Activated effector memory CD4-positive, alpha-beta T cell treated with Interleukin-2 at 50 U/mL for 16 hours (primary cell): ENCODE results near the gene SCRG1.

Experiments
- DNase-seq: peaks from one replicate; pipeline ENCODE4 v3.0.0-alpha.2; 2020

SCRG1 gene

DNA sequence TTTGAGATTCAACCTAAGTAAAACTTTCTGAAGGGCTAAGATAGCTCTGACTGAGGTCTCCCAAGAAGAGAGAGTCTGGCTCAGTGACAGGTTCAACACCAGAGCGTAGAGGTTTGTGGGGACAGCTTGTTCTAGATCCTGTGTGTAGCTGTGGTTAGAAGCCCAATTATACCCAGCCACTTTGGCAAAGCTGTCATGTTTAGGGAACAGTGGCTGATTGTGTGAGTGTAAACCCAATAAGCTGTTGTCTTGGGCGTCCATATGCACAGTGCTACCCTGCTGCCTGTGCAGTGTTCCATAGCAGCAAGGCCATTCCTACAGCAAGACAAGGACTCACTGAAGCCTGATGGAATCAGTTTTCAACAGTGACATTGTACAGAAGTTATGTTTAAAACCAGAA lies 11.2 kb upstream of the SCRG1 start:
- DNase-seq, result no peak

DNA sequence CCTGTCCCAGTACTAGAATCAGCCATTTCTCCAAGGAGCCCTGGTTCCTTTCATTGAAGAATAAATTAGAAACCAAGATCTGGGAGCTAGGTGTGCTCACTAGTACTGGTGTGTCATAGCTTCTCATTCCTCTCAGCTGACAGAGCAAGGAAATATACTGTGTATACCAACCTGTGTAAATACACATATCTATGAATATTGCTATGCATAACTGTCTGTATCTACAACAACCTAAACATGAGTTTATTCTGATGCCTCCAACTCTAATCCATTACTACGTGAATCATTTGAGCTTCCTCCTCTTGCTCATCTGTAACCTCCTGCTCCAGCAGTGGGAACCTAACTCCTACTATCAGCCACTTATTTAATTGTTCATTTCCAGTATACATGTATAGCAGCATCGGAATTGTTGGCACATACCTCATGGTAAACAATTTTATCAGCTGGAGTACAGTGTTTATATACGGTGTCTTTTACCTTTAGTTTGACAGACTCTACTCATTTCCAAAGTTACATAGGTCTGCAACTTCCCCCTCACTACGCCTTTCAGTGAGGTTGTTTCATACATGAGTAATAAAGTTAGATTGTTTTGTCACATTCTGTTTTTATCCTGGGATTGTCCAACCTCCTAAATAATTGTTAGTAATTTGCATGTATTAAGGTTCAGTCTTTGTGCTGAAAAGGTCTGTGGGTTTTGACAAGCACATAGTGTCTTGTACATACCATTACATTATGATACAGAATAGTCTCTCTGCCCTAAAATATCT lies 7.1 kb upstream of the SCRG1 start:
- DNase-seq, result no peak

DNA sequence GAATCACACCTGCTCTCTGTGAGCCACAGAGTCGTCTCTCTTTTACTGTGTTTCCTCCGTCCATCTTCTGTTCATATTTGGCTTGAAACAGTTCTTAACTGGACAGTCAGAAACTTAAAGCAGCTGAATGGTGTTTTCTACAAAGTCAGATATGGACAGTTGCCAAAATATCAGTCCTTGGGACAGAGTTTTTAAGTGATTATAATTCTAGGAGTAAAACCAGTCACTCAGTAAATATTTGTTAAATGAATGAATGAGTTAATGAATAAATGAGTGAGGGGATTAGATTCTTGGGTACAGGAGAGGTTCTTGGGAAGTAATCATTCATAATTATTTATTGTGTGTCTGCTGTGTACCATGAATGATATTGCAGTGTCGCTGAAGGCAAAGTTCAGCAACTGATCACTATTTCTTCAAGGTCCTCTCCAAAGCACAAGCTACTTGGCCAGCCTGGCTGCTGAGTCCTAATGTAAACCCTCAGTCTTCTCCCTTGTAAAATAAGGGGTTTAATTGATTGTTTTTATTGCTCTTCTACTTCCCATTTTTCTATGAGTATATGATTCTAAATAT lies 5.5 kb upstream of the SCRG1 start:
- DNase-seq, result no peak

DNA sequence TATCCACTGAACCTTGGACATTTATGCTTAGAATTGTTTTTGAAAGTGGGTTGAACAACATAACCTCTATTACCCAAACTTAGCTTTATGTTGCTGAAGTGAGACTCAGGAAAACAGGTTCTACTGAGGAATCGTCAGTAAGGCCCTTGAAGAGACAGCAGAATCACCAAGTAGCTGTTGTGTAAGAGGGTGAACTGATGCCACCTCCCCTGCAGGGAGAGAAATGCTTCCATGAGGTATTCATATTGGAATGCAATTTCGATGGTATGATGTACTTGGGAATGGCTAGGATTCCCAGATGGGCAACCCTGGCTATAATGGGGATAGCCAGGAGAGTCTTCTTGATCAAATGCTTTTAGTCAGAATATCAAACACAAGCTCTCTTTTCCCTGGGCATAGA lies 4.1 kb upstream of the SCRG1 start:
- no peak for DNase-seq

DNA sequence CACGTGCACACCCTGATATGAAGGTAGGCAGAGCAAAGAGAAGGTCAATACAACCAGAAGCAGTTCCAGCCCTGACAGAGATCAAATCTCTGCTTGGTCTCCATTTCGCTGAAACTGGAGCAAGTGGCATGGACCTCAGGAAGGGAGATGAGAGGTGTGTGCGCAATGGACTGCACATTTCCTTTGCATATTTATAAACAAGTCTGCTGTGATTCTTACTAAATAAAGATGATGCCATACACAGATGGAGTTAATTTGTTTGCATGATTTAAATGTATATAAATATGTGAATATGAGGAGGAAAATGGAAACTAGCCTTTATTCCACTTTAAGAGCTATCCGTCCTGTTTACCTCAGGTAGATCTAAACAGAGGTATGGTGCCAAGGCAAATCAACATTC lies 2.1 kb upstream of the SCRG1 start:
- DNase-seq, result no peak

DNA sequence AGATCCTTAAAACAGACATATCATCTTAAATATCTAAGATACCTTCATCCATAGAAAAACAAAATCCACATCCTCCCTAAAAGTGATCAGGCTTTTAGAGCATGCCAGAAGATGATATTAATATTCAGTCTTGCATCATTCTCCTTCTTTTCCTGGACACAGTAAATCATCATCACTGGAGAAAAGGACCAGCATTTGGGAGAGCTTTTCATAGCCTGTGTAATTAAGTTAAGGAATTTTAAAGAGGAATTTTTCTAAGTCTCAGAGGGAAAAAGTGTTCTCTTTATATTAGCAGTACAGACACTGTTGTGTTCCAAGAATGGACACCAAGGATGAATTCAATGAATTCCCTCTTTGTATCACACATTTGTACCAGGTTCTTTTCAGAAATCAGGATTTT lies 696 bp downstream of the SCRG1 start:
- no peak for DNase-seq

DNA sequence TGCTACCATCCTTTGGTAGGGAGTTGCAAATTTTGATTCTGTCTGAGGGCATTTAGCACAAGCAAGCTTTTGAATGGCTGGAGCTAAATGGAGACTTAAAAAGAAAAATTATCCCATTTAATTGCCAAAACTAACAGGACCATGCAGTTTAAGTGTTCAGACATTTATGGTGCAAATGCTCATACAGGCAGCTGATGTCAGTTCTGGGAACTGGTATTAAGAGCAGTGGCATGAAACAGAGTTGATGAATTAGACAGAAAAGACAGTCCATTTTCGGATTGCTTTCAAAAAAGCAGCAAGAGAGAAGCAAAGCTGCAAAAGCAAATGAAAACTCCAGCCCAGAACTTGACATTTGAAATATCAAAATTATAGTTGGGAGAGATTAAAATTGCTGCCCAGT lies 1.3 kb downstream of the SCRG1 start:
- DNase-seq, result no peak

DNA sequence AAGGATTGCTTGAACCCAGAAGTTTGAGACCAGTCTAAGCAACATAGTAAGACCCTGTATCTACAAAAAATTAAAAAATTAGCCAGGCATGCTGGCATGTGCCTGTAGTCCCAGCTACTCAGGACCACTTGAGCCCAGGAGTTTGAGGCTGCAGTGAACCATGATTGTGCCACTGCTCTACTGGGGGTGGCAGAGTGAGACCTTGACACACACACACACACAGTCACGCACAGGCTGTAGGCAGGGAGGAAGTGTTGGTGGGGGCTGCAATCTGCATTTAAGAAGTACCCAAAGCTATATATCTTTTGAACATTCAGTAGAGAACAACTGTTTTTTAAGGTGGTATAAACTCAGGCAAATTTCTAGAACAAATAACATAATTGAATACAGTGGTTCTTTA lies 7.2 kb downstream of the SCRG1 start:
- no peak for DNase-seq

DNA sequence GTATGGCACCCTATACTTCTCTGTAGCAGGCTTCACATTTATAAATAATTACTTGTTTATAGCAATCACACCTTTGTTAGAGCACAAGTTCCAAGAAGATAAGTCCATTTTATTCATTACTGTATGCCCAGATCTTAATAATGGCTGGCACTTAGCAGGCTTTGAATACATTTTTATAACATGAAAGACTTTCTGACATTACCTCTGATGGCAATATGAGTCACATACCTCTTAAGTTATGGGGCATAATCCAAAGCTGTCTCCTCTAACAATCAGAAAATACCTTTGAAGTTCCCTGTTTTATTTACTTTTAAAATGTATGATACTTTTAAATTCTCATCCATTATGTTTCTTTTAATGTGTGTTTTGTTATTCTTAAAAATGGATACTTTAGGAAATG lies 12.2 kb downstream of the SCRG1 start:
- DNase-seq, result no peak

DNA sequence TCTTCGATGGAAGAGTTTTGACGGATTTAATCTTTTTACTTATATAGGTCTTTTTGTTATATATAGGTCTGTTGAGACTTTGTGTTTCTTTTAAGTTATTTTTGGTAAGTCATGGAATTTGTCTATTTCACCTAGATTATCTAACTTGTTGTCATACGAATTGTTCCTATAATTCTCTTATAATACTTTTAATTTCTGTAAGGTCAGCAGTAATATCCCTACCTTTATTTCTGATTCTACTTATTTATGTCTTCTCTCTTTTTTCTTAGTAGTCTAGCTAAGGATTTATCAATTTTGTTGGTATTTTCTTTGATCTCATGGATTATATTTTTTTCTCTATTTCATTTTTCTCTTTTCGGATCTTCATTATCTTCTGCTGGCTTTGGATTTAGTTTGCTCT lies 16.6 kb downstream of the SCRG1 start:
- DNase-seq, result no peak

DNA sequence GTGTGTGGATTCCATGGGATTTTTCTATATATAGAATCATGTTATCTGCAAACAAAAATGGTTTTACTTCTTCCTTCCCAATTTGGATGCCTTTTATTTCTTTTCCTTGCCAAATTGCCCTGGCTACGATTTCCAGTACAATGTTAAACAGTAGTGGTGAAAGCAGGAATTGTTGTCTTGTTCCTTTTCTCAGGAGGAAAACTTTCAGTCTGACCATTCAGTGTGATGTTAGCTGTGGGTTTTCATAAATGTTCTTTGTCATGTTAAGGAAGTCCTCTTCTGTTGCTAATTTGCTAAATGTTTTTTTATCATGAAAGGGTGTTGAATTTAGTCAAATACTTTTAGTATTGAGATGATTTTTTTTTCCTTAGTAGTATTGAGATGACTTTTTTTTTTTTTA lies 17.3 kb downstream of the SCRG1 start:
- DNase-seq, result no peak

DNA sequence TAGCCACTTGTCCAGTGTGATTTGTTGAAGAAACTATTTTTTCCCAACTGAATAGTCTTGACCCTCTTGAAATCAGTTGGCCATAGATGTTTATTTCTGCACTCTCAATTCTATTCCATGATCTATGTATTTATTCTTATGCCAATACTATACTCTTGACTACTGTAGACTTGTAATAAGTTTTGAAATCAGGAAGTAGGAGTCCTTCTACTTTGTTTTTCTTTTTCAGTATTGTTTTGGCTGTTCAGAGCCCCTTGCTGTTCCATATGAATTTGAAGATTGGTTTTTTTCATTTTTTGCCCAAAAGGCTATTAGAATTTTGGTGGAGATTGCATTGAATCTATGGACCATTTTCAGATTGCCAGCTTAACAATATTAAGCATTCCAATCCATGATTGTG lies 17.9 kb downstream of the SCRG1 start:
- DNase-seq, result no peak

DNA sequence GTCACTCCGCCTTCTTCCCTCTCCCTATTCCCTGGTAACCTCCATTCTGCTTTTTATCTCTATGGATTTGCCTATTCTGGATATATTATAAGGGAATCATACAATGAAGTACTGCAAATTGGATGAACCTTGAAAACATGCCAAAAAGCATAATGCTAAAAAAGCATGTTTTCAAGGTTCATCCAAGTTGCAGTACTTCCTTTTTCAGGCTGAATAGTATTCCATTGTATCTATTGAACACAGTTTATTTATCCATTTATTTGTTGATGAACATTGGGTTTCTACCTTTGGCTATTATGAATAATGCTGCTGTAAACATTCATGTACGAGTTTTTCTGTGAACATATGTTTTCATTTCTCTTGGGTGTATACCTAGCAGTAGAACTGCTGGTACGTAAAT lies 19.0 kb downstream of the SCRG1 start:
- no peak for DNase-seq

DNA sequence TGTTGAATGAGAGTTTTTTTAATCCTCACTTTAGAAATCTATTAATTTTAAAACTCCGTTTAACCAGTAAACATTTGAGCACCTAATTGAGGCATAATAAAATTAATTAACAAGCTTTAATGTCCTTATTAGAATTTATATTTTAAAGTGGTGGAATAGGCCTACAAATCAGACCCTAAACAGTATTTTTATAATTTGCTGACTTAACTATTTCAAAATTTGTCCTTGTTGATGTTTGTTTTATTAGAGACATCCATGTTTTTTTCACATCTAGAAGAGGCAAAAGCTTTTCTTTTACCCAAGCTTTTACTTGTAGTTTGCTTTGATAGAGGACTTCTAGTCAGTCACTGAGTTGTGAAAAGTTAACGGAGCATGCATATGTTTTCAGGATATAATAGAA lies 24.3 kb downstream of the SCRG1 start:
- DNase-seq, result no peak

DNA sequence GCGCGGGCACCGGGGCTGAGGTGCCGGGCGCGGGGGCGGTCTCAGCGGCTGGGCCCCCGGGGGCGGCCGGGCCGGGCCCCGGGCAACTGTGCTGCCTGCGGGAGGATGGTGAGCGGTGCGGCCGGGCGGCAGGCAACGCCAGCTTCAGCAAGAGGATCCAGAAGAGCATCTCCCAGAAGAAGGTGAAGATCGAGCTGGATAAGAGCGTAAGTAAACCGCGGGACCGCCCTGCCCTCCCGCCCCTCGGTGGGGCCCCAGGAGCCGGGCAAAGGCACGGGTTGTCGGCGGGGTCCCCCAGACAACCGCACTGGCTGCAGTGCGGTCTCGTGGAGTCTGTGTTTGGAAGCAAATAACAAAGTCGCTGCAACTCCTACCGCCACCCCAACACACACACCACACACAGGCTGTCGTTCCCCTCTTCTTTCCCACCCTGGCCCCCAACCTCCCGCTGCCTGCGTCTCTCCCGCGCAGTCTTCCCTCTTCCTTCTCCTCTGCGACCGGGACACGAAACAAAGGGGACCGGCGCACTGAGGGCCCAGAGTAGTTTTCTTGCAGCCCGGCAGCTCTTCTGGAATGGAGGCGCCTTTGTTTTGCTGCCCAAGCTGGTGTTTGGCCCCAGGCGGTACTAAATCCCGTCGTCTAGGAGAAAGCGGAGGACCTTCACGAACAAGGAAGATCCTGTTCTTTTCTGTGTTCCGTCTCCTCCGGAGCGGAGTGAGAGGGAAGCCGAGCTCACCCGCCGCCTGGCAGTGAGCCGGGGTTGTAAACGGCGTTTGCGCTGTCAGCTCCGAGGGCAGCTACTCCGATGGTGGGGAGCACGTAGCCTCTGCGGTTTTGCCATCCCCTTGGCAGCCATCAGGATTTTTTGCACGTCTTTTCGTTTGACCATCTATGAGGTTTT lies 27.4 kb downstream of the SCRG1 start:
- DNase-seq, result peak; percentile 35

DNA sequence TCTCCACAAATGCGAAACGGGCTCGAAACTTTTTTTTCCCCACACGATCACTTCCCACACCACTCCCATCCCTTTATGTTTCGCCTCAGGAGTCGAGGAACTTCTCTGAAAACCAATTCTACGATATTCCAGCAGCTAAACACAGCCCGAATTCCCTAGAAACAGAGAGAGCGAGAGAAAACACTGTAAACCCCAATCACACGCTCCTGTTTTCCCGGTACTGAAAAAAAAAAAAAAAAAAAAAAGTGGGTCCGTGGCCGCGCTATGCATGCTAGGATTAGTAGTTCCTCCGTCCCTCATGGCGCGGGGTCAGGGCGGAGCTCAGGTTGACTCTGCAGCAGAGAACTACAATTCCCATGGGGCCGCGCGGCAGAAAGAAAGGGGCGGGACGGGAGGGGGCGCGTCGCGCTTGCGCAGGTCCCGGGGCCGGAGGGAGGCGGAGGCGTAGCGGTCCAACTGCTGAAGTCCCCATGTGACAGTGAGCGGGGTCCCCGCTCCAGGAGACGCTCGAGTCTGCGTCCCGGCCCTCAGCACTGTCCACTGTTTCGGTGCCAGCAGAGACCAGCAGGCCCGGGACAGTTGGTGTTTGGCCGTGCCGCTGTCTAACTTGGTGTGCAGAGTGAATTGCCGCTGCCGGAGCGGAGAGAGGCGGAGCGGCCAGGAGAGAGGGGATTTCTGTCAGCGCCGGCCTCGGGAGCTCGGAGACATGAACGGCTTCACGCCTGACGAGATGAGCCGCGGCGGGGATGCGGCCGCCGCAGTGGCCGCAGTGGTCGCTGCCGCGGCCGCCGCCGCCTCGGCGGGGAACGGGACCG lies 28.2 kb downstream of the SCRG1 start, which contains the start of gene SAP30:
Gene SAP30 (plus strand): TSS at position 478 of the 815 bp plus-strand sequence. CDS start 229 bp downstream, at position 707.
- peak; percentile 96 for DNase-seq

DNA sequence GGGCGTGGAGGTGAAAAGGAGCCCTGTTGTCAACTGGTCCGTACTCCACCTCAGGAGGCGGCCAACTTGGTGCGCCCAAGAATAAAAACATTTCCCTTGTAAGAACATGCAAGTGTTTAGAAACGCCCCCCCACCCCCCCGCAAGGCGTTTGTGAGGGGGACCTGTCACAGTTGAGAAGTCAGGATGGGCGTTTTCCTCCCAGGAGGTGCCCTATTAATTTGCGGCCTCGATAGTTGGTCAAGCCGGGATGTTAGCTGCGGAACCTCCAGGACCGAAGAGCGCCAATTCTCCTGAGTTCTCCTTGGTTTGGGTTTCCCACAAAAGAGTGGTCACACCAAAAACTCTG lies 28.8 kb downstream of the SCRG1 start:
- no peak for DNase-seq

DNA sequence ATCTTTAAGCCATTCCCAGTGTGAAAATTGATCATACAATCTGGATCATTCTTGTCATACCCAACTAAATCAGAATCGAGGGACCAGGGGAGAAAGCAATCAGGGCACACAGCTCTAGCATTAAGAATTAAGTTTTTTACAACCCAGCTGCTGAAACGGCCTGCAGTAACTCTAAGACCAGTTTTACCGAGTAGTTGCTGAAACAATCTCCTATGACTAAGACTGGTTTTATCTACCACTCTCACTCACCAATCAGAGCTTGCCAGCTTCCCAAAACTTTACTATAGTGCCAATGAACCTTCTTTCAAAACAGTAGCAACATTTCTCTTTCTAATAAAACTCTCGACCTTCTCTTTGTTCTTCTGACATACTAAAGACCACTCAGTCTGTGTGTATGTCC lies 31.0 kb downstream of the SCRG1 start:
- no peak for DNase-seq

DNA sequence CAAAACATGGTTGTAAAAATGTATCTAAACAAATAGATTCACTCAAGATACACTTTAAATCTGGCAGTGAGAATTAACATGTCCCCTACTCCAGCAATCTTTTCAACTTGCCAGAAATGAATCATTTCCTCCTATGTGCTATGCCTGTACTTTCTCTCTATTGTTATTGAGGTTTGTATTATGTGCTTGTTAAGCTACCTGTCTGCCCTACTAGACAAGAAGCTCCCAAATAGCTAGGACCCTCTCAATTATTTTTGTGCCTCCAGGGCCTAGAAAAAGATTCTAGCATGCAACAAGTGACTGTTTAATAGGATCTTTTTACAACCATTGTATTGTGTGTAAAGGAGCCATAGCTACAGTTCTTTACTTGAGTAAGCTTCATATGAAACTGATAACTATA lies 31.6 kb downstream of the SCRG1 start:
- no peak for DNase-seq

DNA sequence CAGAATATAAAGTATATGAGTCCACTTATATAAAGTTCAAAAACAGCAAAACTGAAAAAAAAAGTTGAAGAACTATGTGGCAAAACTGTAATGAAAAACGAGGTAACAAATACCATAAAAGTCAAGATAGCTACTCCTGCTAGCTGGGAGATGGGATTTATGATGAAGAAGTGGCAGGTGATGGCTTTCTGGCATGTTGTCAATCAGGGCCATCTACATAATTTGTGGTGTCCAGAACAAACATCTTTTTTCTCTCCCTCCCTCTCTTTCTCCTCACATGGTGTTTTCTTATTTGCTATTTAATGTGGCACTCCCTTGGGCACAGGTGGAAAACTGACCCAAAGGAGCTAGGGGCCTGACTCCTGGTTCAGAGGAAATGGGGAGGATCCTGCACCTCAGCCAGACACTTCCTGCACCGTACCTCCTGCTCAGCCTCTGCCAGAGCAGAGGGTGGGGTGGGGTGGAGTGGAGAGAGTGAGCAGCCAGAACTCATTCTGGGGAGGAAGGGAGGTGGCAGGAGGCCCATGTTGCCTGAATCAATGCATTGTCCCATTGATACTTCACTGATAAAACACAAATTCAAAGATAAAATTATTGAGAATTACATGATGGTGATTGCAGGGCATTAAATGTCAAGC lies 33.4 kb downstream of the SCRG1 start:
- peak; percentile 2 for DNase-seq

DNA sequence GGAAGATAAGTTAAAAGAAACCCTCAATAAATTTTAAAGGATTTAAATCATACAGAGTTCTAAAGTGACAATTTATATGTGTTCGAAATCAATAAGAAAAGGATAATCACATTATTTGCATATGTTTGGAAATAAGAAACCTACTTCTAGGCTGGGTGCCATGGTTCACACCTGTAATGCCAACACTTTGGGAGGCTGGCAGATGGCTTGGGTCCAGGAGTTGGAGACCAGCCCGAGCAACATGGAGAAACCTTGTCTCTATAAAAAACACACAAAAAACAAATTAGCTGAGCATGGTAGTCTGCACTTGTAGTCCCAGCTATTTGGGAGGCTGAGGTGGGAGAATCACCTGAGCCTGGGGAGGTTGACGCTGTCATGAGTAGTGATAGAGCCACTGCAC lies 36.2 kb downstream of the SCRG1 start:
- DNase-seq, result no peak

DNA sequence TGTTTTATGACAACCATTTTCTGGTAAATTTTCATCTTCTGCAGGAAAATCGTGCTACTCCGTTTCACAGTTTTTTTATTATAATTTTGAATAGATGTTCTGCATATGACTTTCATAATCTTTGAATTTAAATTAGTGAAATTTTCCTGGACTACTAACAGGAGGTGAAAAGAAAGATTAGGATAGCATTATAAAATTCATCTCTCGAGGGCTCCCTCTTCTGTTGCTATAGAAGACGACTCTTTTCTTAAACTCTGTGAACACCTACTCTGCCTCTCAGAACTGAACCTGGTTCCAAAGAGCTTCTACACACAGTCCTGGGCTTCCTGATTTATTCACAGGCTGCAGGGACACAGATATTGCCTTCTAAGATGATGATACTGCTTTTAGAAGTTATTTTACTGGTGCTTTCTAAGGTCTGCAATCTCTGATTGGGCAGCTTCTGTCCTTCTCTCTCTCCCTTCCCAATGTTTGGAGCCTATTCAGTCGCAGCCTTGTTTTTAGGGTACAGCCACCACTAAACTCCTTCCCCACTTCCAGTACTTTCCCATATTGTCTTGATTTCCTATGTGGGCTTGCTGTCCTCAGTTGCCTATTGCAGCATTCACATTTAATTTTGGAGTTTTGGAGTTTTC lies 38.2 kb downstream of the SCRG1 start:
- DNase-seq, result no peak
